OCI-LY3 (cell line): ENCODE measurements around the gene ZNF283.
A peak's percentile ranks its signal among the peaks of the same experiment; 100 is the strongest.

Experiments
- H2AFZ ChIP-seq: fragments of 200-600, 300-600 bp; shearing (Covaris generic); 2 replicates; pipeline ENCODE4 v1.6.0; 2014; ENCODE audit warnings: antibody characterized with exemption, low read depth, low read length
- H3K27ac ChIP-seq: fragments of 200-600, 300-600 bp; sonication (generic); 2 replicates; pipeline ENCODE4 v1.5.1; 2014; ENCODE audit warnings: mild to moderate bottlenecking, low read length, moderate library complexity, mixed read lengths
- H3K27me3 ChIP-seq: fragments of 200-600, 300-600 bp; sonication (generic); 2 replicates; pipeline ENCODE4 v1.6.1; 2014; ENCODE audit warnings: low read depth, low read length, mixed read lengths
- H3K36me3 ChIP-seq: fragments of 200-600, 300-600 bp; sonication (generic); replicated peaks from 2 replicates; pipeline ENCODE3; 2014; ENCODE audit warnings: low read depth, low read length, mixed read lengths
- H3K4me1 ChIP-seq: fragments of 300-600, 200-600 bp; sonication (generic); 2 replicates; pipeline ENCODE4 v1.6.1; 2014; ENCODE audit warnings: low read length, mixed read lengths
- H3K4me2 ChIP-seq: fragments of 200-600, 300-600 bp; sonication (generic); 2 replicates; pipeline ENCODE4 v1.6.1; 2014; ENCODE audit warnings: low read length, mixed read lengths
- H3K4me3 ChIP-seq: fragments of 300-600, 200-600 bp; sonication (generic); 2 replicates; pipeline ENCODE4 v1.5.1; 2014; ENCODE audit warnings: antibody characterized with exemption, mild to moderate bottlenecking, low read length, moderate library complexity
- H3K79me2 ChIP-seq: fragments of 300-600, 200-600 bp; shearing (Covaris generic); 2 replicates; pipeline ENCODE4 v1.6.1; 2014; ENCODE audit warnings: mild to moderate bottlenecking, low read length, mixed read lengths
- H3K9ac ChIP-seq: fragments of 300-600, 200-600 bp; shearing (Covaris generic); 2 replicates; pipeline ENCODE4 v1.6.0; 2014; ENCODE audit warnings: mild to moderate bottlenecking, low read length, moderate library complexity
- H3K9me3 ChIP-seq: fragments of 200-600, 300-600 bp; shearing (Covaris generic); 2 replicates; pipeline ENCODE4 v1.6.1; 2014; ENCODE audit warnings: low read length, mixed read lengths; ENCODE audit not compliant: insufficient read depth
- H4K20me1 ChIP-seq: fragments of 200-600, 300-600 bp; sonication (generic); 2 replicates; pipeline ENCODE4 v1.6.1; 2016; ENCODE audit warnings: low read length, mixed read lengths; ENCODE audit not compliant: insufficient read depth
- EZH2phosphoT487 ChIP-seq: fragments of 200-600 bp; shearing (Covaris generic); IDR thresholded peaks from 2 replicates; pipeline ENCODE4 v1.6.1; 2018; ENCODE audit warnings: antibody characterized with exemption, mixed run types, low read depth
- TF ChIP-seq, protein P1 (sequence below): fragments of 200-600, 300-600 bp; sonication (generic); IDR thresholded peaks from 2 replicates; pipeline ENCODE4 v1.5.1; 2014; ENCODE audit warnings: antibody characterized with exemption, low read length, low read depth

Gene ZNF283

DNA sequence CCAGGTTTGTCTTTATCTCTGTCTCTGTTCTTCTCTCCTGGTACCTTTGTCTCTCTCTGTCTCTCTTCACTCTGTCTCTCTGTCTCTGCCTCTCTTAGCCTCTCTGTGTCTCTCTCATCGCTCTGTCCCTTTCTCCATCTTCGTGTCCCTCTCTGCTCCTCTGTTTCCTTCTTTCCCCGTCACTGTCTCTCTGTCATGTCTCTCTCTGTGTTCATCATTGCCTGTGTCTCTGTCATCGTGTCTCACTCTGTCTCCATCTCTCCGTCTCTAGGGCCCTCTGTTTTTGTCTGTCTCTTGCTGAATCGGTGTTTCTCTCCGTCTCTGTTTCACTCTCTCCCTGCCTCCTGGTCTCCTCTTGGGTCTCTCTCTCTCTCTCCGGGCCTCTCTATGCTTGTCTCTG, 43.5 kb upstream of the ZNF283 start:
- peaks cover 30% of the 10 kb centered on the region for H3K79me2 ChIP-seq

DNA sequence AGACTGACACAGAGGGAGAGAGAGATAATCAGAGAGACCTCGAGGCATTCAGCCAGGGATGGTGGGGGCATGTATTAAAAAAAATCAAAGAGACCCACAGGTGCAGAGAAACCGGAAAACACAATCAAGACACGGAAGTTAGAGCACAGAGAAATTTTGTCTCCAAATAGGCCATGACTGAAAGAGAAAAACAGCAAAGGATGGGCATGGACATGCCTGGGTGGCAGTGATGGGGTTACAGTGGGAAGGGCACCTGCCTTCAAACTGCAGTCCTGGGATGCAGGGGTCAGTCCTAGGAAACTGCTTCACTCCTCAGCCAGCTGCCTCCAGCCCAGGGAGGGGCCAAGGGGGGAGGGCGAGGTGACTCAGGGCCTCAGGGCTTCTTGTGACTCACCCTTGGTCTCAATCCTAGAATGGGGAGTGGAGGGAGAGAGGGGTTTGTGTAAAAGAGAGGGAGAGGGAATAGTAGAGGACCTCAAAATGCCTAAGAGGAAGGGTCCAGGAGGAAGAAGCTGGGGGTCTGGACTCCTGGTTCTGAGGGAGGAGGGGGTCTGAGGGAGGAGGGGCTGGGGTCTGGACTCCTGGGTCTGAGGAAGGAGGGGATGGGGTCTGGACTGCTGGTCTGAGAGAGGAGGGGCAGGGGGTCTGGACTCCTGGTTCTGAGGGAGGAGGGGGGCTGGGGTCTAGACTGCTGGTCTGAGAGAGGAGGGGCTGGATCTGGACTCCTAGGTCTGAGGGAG, 42.7 kb upstream of the ZNF283 start:
- Histone ChIP-seq H3K9me3 (no peaks in the 10 kb centered on the region), H3K79me2 (peaks cover 22% of the 10 kb centered on the region), H3K4me1 (peaks cover 40% of the 10 kb centered on the region), H3K9ac (peak overlapping the region; percentile 77), H3K27ac (peak overlapping the region; percentile 85), H2AFZ (peak overlapping the region; percentile 85), H3K36me3 (peaks cover 4% of the 10 kb centered on the region), H3K27me3 (no peaks in the 10 kb centered on the region), H3K4me3 (peak overlapping the region; percentile 62), H3K4me2 (peak overlapping the region; percentile 83), H4K20me1 (peaks cover 4% of the 10 kb centered on the region)
- TF ChIP-seq, protein P1, sequence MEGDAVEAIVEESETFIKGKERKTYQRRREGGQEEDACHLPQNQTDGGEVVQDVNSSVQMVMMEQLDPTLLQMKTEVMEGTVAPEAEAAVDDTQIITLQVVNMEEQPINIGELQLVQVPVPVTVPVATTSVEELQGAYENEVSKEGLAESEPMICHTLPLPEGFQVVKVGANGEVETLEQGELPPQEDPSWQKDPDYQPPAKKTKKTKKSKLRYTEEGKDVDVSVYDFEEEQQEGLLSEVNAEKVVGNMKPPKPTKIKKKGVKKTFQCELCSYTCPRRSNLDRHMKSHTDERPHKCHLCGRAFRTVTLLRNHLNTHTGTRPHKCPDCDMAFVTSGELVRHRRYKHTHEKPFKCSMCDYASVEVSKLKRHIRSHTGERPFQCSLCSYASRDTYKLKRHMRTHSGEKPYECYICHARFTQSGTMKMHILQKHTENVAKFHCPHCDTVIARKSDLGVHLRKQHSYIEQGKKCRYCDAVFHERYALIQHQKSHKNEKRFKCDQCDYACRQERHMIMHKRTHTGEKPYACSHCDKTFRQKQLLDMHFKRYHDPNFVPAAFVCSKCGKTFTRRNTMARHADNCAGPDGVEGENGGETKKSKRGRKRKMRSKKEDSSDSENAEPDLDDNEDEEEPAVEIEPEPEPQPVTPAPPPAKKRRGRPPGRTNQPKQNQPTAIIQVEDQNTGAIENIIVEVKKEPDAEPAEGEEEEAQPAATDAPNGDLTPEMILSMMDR = no peak
- no peak for TF ChIP-seq EZH2phosphoT487

More for the DNA sequence above, 43.5 kb upstream of the ZNF283 start:
- TF ChIP-seq EZH2phosphoT487 = no peak
- TF ChIP-seq, protein P1 = no peak
- peak overlapping the region; percentile 62 for H3K4me3 ChIP-seq
- H3K4me1 ChIP-seq = peaks cover 48% of the 10 kb centered on the region
- H3K9ac ChIP-seq = peak overlapping the region; percentile 77; the same call in 1 of the 2 replicates
- peak overlapping the region; percentile 85 for H3K27ac ChIP-seq
- no peaks in the 10 kb centered on the region for H3K27me3 ChIP-seq
- peaks cover 11% of the 10 kb centered on the region for H3K36me3 ChIP-seq
- H3K9me3 ChIP-seq = no peaks in the 10 kb centered on the region
- peak overlapping the region; percentile 85 for H2AFZ ChIP-seq
- peak overlapping the region; percentile 83 for H3K4me2 ChIP-seq
- peaks cover 12% of the 10 kb centered on the region for H4K20me1 ChIP-seq

DNA sequence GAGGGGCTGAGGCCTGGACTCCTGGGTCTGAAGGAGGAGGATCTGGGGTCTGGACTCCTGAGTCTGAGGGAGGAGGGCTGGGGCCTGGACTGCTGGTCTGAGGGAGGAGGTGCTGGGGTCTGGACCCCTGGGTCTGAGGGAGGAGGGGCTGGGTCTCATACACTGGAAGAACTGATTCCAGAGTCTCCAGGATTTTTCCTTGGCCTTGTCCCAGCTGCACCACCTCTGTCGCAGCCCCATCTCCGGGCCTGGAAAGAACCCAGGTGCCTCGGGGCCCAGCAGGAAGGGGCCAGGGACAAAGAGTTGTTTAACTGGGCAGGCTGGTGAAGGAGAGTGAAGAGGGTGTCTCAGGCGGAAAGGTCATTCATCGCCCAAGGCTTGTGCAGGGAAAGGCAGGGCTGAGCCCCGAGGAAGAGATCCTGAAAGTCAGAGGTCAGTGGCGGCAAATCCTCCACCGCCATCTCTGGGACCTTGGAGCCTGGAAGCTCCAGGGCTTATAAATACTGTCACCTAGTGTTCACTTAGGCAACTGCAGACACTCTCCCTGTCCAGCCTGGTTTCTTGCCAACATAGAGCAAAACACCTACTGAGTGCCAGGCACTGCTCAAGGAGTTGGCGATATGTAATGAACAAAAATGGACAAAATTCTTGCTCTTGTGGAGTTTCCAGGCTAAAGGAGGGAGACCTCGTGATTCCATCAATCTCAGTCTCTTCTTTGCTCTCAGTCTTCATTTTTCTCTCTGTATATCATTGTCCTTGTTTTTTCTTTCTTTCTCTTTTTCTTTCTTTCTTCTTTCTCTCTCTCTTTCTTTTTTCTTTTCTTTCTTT, 41.9 kb upstream of the ZNF283 start:
- H3K4me3 ChIP-seq = peak overlapping the region; percentile 62
- peak overlapping the region; percentile 92 for H2AFZ ChIP-seq
- H3K9me3 ChIP-seq = no peaks in the 10 kb centered on the region
- peak overlapping the region; percentile 85 for H3K27ac ChIP-seq
- peak overlapping the region; percentile 77 for H3K9ac ChIP-seq
- peak overlapping the region; percentile 83 for H3K4me2 ChIP-seq
- peaks cover 40% of the 10 kb centered on the region for H3K4me1 ChIP-seq
- no peaks in the 10 kb centered on the region for H4K20me1 ChIP-seq
- no peaks in the 10 kb centered on the region for H3K27me3 ChIP-seq
- H3K79me2 ChIP-seq = peaks cover 14% of the 10 kb centered on the region
- H3K36me3 ChIP-seq = no peaks in the 10 kb centered on the region
- TF ChIP-seq, protein P1 = peak; percentile 97
- TF ChIP-seq EZH2phosphoT487 = no peak

DNA sequence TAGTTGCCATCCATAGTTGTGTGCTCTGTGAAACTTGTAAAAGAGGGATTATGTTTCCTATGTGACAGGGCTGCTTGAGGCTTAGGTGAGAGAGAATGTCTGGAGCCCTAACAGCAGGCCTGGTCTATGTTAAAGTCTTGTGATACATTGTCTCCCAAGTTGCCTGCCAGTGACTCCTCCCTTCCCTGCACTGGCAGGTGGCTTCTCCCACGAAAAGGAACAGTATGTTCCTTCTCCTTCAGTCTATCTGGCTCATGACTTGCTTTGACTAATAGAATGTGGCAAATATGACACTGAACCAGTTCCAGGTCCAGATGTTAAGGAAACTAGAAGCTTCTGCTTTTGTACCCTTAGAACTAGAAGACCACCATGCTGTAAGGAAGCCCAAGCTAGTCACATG, 40.5 kb upstream of the ZNF283 start:
- Histone ChIP-seq H3K4me1 (peaks cover 39% of the 10 kb centered on the region), H3K9me3 (no peaks in the 10 kb centered on the region), H3K4me2 (no peak overlapping the region), H3K4me3 (no peak overlapping the region), H3K79me2 (0 out of 2 replicates have a peak, but pooled peaks cover under 1% of the 10 kb centered on the region), H3K9ac (no peak overlapping the region), H3K27ac (no peak overlapping the region), H4K20me1 (no peaks in the 10 kb centered on the region), H3K36me3 (no peaks in the 10 kb centered on the region), H2AFZ (no peak overlapping the region), H3K27me3 (no peaks in the 10 kb centered on the region)
- TF ChIP-seq, protein P1 = no peak
